GM23338 (cell line): Measurements from ENCODE around the gene MED12L. TPM values are rescaled to one million over a fixed set of nuclear protein-coding genes. Genes with fewer than 3 reads are reported as not detected.

Experiments used
- ATAC-seq: fragments of 200-7000 bp; cut with Tn5 transposase; 3 replicates; pipeline ENCODE4 v1.9.1; 2020
- DNase-seq: peaks from one replicate; pipeline ENCODE4 v3.0.0-alpha.2; 2015; ENCODE audit warnings: low spot score
- H2AFZ ChIP-seq: fragments of 200-600 bp; sonication (generic); 2 replicates; pipeline ENCODE4 v1.8.0; 2016; ENCODE audit warnings: antibody characterized with exemption, mild to moderate bottlenecking, moderate library complexity
- H3F3A ChIP-seq: fragments of 200-600 bp; sonication (generic); replicated peaks from 2 replicates; pipeline ENCODE4 v1.8.0; 2017; ENCODE audit warnings: antibody characterized with exemption, mixed run types, low read depth
- H3K27ac ChIP-seq: fragments of 200-600 bp; sonication (generic); 2 replicates; pipeline ENCODE4 v1.6.1; 2016; ENCODE audit warnings: low read depth
- H3K27me3 ChIP-seq: fragments of 200-600 bp; sonication (generic); 2 replicates; pipeline ENCODE4 v1.8.0; 2016; ENCODE audit warnings: mild to moderate bottlenecking, mixed run types, moderate library complexity; ENCODE audit not compliant: insufficient read depth
- H3K36me3 ChIP-seq: fragments of 200-600 bp; sonication (generic); 2 replicates; pipeline ENCODE4 v1.8.0; 2016; ENCODE audit warnings: mild to moderate bottlenecking; ENCODE audit not compliant: insufficient read depth
- H3K4me1 ChIP-seq: fragments of 200-600 bp; sonication (generic); 2 replicates; pipeline ENCODE4 v1.8.0; 2016; ENCODE audit warnings: mild to moderate bottlenecking, moderate library complexity; ENCODE audit not compliant: insufficient read depth
- H3K4me2 ChIP-seq: fragments of 200-600 bp; sonication (generic); 2 replicates; pipeline ENCODE4 v1.7.1; 2017; ENCODE audit warnings: mixed run types
- H3K4me3 ChIP-seq: fragments of 200-600 bp; sonication (generic); 2 replicates; pipeline ENCODE4 v1.6.1; 2016; ENCODE audit warnings: mixed run types
- H3K79me2 ChIP-seq: fragments of 200-600 bp; sonication (generic); replicated peaks from 2 replicates; pipeline ENCODE4 v1.8.0; 2017; ENCODE audit warnings: mild to moderate bottlenecking; ENCODE audit not compliant: insufficient read depth
- H3K9me2 ChIP-seq: fragments of 200-600 bp; sonication (generic); 2 replicates; pipeline ENCODE4 v1.8.0; 2017; ENCODE audit not compliant: insufficient read depth
- H4K20me1 ChIP-seq: fragments of 200-600 bp; sonication (generic); replicated peaks from 2 replicates; pipeline ENCODE4 v1.8.0; 2017; ENCODE audit warnings: mild to moderate bottlenecking; ENCODE audit not compliant: insufficient read depth
- H3K27ac Mint-ChIP-seq: 2 replicates; pipeline ENCODE4 v1.8.0; 2020; ENCODE audit warnings: inconsistent platforms, mild to moderate bottlenecking, moderate library complexity, mixed read lengths
- H3K27me3 Mint-ChIP-seq: 3 replicates; pipeline ENCODE4 v1.8.0; 2022; ENCODE audit warnings: low read depth, mild to moderate bottlenecking, moderate library complexity, mixed read lengths, inconsistent platforms; ENCODE audit not compliant: insufficient read depth, poor library complexity
- H3K36me3 Mint-ChIP-seq: 3 replicates; pipeline ENCODE4 v1.8.0; 2021; ENCODE audit warnings: low read depth, mild to moderate bottlenecking, inconsistent platforms, moderate library complexity, mixed read lengths
- H3K4me1 Mint-ChIP-seq: 3 replicates; pipeline ENCODE4 v1.8.0; 2020; ENCODE audit warnings: mild to moderate bottlenecking, inconsistent platforms, mixed read lengths
- H3K4me3 Mint-ChIP-seq: 3 replicates; pipeline ENCODE4 v1.8.0; 2021; ENCODE audit warnings: moderate library complexity, mild to moderate bottlenecking, inconsistent platforms, mixed read lengths
- H3K9me3 Mint-ChIP-seq: 3 replicates; pipeline ENCODE4 v1.8.0; 2020; ENCODE audit warnings: moderate library complexity, mild to moderate bottlenecking, inconsistent platforms, mixed read lengths
- CREB1 ChIP-seq: fragments of 250-450 bp; sonication (Bioruptor Pico); IDR thresholded peaks from 2 replicates; pipeline ENCODE4 v1.5.0; 2020; ENCODE audit warnings: low read depth, mild to moderate bottlenecking, moderate library complexity
- EZH2 ChIP-seq: fragments of 200-600 bp; sonication (generic); IDR thresholded peaks from one replicate; pipeline ENCODE4 v1.8.0; 2017; ENCODE audit warnings: antibody characterized with exemption, mild to moderate bottlenecking, low read depth; ENCODE audit not compliant: unreplicated experiment
- JUNB ChIP-seq: IDR thresholded peaks from one replicate; pipeline ENCODE4 v1.6.1; 2016; ENCODE audit warnings: antibody characterized with exemption; ENCODE audit not compliant: unreplicated experiment
- POLR2AphosphoS5 ChIP-seq: IDR thresholded peaks from 2 replicates; pipeline ENCODE4 v1.6.1; 2016; ENCODE audit warnings: antibody characterized with exemption, low read depth
- STAT1 ChIP-seq: IDR thresholded peaks from one replicate; pipeline ENCODE4 v1.6.1; 2016; ENCODE audit warnings: antibody characterized with exemption; ENCODE audit not compliant: unreplicated experiment
- ZNF114 ChIP-seq: fragments of 250-450 bp; sonication (Bioruptor Pico); IDR thresholded peaks from 2 replicates; pipeline ENCODE4 v1.5.0; 2020; ENCODE audit warnings: mild to moderate bottlenecking, moderate library complexity
- ZNF331 ChIP-seq: fragments of 250-450 bp; sonication (Bioruptor Pico); IDR thresholded peaks from 2 replicates; pipeline ENCODE4 v1.5.0; 2020; ENCODE audit warnings: low read depth, mild to moderate bottlenecking, moderate library complexity
- polyA plus RNA-seq: library from polyadenylated mRNA; unstranded; fragments of >200 nt; fragmentation: Nextera tagmentation; extraction: Ambion mirVana; gene quantifications from 2 replicates; pipeline ENCODE4 v1.2.1, GENCODE V29; 2016
- total RNA-seq: library from RNA; depleted of rRNA; stranded (reverse); fragments of >200 nt; shearing (Covaris generic); gene quantifications from 2 replicates; pipeline ENCODE4 v1.2.3, GENCODE V29; 2014

MED12L gene
- total and polyA plus RNA-seq, 2 experiments from 2014 or later, result 5.7 to 25.0 TPM

- ATAC-seq, result no peak
- no peak for TF ChIP-seq STAT1
- TF ChIP-seq ZNF114 (CRISPR knock-in tag), result no peak
- no peak for TF ChIP-seq POLR2AphosphoS5
- TF ChIP-seq EZH2, result no peak
- no peak for TF ChIP-seq JUNB
- TF ChIP-seq ZNF331 (CRISPR knock-in tag), result no peak
Measured at GRCh38 chr3:151432616-151433372, 347.3 kb downstream of the MED12L start.

GRCh38 chr3:151434151-151434890 lies 348.9 kb downstream of the MED12L start:
- Mint-ChIP-seq H3K36me3 (peaks cover 16% of the 10 kb centered on the region; the same call in 2 of the 3 replicates), H3K27me3 (no peaks in the 10 kb centered on the region), H3K4me3 (no peak overlapping the region), H3K4me1 (peaks cover 41% of the 10 kb centered on the region), H3K27ac (peak overlapping the region; percentile 39; the same call in 1 of the 2 replicates), H3K9me3 (no peaks in the 10 kb centered on the region)
- DNase-seq, result no peak
- Histone ChIP-seq H3F3A (no peaks in the 10 kb centered on the region), H4K20me1 (no peaks in the 10 kb centered on the region), H3K79me2 (no peaks in the 10 kb centered on the region), H3K36me3 (no peaks in the 10 kb centered on the region), H3K4me1 (peaks cover 26% of the 10 kb centered on the region), H3K9me2 (no peaks in the 10 kb centered on the region), H3K27me3 (no peaks in the 10 kb centered on the region), H3K27ac (no peak overlapping the region), H3K4me3 (no peak overlapping the region), H2AFZ (no peak overlapping the region), H3K4me2 (no peak overlapping the region)
- no peak for TF ChIP-seq ZNF114 (CRISPR knock-in tag)
- no peak for TF ChIP-seq CREB1
- ATAC-seq, result no peak

More at GRCh38 chr3:151432616-151433372, 347.3 kb downstream of the MED12L start:
- no peak overlapping the region for H3K4me3 ChIP-seq
- H4K20me1 ChIP-seq, result no peaks in the 10 kb centered on the region
- Mint-ChIP-seq H3K27me3 (no peaks in the 10 kb centered on the region), H3K36me3 (peaks cover 16% of the 10 kb centered on the region; the same call in 2 of the 3 replicates), H3K4me1 (peaks cover 46% of the 10 kb centered on the region), H3K9me3 (no peaks in the 10 kb centered on the region; the same call in 2 of the 3 replicates), H3K27ac (no peak overlapping the region), H3K4me3 (no peak overlapping the region)
- H3K36me3 ChIP-seq, result no peaks in the 10 kb centered on the region
- peaks cover 26% of the 10 kb centered on the region for H3K4me1 ChIP-seq
- no peak overlapping the region for H3K4me2 ChIP-seq
- DNase-seq, result no peak
- H3K9me2 ChIP-seq, result no peaks in the 10 kb centered on the region
- no peak overlapping the region for H3K27ac ChIP-seq
- no peaks in the 10 kb centered on the region for H3K27me3 ChIP-seq
- no peaks in the 10 kb centered on the region for H3F3A ChIP-seq
- H3K79me2 ChIP-seq, result no peaks in the 10 kb centered on the region
- H2AFZ ChIP-seq, result no peak overlapping the region

GRCh38 chr3:151436675-151437446 lies 351.4 kb downstream of the MED12L start:
- Histone ChIP-seq H3F3A (no peaks in the 10 kb centered on the region), H2AFZ (no peak overlapping the region), H3K4me1 (peaks cover 32% of the 10 kb centered on the region), H3K27me3 (no peaks in the 10 kb centered on the region), H3K4me2 (no peak overlapping the region), H3K27ac (no peak overlapping the region), H3K9me2 (no peaks in the 10 kb centered on the region), H3K36me3 (no peaks in the 10 kb centered on the region), H3K79me2 (no peaks in the 10 kb centered on the region), H4K20me1 (no peaks in the 10 kb centered on the region), H3K4me3 (no peak overlapping the region)
- Mint-ChIP-seq H3K9me3 (no peaks in the 10 kb centered on the region), H3K36me3 (peaks cover under 1% of the 10 kb centered on the region; the same call in 1 of the 3 replicates), H3K27ac (no peak overlapping the region), H3K4me3 (no peak overlapping the region), H3K4me1 (peaks cover 38% of the 10 kb centered on the region), H3K27me3 (no peaks in the 10 kb centered on the region)
- DNase-seq (no peak), ATAC-seq (no peak)
- TF ChIP-seq CREB1, result no peak
- no peak for TF ChIP-seq EZH2
